ENCODE results near the gene ATP6V0E1.
A peak's percentile ranks its signal among the peaks of the same experiment; 100 is the strongest.

GRCh38 chr5:172939071-172939470 is 44.5 kb upstream of the ATP6V0E1 start:
- TF ChIP-seq CTCF (IDR thresholded peaks at IDR 0.05; ENCODE audit: extremely low read depth in 1 of 2, insufficient read depth in 1 of 2, low read depth in 1 of 2, low read length in 2 of 2) (peak; percentile 23 to 35), POLR2A (IDR thresholded peaks at IDR 0.05; ENCODE audit: low read depth, low read length) (no peak)

All from endothelial cell of umbilical vein (primary cell).